Measurements from ENCODE around the gene TMEM235. TPM values are rescaled to one million over a fixed set of nuclear protein-coding genes. Genes with fewer than 3 reads are reported as not detected.

Gene TMEM235
- total RNA-seq, 6 experiments from 2014 or later: not detected

DNA sequence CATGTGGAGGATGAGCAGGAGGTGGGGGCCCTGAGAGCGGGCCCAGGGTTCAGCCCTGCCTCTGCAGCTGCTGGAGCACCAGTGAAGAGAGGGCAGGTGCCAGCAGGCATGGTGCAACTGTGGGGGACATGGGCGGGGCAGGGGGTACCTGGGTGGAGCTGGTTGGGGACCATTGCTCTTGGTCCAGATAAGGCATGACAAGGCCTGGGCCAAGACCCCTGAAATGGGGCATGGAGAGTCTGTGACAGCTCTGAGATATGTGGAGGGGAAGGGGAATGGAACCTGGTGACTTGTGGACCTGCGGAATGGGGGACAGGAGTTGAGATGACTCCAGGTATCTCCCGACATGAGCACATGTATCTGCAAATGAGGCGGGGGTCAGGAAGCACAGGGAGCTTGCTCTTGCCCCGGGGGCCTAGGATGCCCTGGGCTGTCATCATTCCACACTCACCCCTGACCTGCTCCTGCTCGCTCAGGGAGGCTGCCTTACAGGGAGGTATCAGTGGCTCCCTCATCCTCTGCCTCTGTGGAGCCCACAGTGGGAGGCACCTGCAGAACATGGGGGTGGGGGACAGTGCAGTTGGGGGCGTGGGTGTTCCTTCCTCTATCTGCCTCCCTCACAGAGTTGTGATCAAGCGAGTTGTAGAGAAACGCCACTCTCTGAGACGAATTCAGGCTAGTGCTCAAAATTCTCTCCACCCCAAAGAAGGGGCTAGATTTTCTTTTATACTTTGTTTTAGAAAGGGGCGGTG is 40.2 kb downstream of the TMEM235 start:
- Histone ChIP-seq H3K9me3 (no peaks in the 10 kb centered on the region), H3K36me3 (no peaks in the 10 kb centered on the region), H3K27me3 (no peaks in the 10 kb centered on the region), H3K27ac (no peak overlapping the region), H3K4me3 (no peak overlapping the region), H3K4me1 (peaks cover 0 to 20% (median 0%) of the 10 kb centered on the region in 4 donors)
- TF ChIP-seq POLR2A (IDR thresholded peaks at IDR 0.05): no peak
- TF ChIP-seq, protein P1, sequence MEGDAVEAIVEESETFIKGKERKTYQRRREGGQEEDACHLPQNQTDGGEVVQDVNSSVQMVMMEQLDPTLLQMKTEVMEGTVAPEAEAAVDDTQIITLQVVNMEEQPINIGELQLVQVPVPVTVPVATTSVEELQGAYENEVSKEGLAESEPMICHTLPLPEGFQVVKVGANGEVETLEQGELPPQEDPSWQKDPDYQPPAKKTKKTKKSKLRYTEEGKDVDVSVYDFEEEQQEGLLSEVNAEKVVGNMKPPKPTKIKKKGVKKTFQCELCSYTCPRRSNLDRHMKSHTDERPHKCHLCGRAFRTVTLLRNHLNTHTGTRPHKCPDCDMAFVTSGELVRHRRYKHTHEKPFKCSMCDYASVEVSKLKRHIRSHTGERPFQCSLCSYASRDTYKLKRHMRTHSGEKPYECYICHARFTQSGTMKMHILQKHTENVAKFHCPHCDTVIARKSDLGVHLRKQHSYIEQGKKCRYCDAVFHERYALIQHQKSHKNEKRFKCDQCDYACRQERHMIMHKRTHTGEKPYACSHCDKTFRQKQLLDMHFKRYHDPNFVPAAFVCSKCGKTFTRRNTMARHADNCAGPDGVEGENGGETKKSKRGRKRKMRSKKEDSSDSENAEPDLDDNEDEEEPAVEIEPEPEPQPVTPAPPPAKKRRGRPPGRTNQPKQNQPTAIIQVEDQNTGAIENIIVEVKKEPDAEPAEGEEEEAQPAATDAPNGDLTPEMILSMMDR (IDR thresholded peaks at IDR 0.05): no peak
- 37% methylated on average over 8 of the region's 12 CpGs for WGBS (ENCODE audit: insufficient coverage, low coverage, low lambda C conversion rate, missing lambda C conversion rate)
- no peak for ATAC-seq
- DNase-seq: no peak
- intact Hi-C loops (cut with DNase I): no loop called here

DNA sequence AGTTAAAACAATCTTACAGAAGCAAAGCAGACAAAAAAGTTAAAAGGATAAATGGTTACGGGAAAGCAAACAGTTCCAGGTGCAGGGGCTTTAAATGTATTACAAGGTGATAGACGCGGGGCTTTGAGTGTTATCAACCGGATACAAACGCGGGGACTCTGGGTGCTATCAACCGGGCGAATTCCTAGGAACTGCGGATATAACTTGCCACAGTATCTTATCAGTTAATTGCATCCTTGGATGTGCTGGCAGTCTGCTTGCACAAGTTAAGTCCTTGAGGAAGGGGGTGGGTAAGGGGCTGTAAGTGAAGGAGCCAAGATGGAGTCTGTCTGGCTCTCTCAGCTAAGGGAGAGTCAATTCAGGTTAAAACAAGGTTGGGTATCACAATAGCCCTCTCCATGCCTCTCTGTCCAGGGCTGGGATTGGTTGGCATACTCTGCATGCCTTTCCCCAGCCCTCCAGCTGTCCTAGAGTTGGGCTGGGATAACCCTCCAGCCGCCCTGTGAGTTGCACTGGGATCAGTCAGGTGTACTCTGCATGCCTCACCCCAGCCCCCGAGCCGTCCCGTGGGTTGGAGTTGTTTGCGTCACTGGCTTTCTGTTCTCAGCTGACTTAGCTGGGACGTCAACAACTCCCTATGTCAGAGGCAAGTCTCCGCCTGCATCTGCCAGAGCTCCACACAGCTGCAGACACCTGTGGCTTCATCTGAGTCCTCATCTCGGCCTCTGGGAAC is 40.9 kb downstream of the TMEM235 start:
- Histone ChIP-seq H3K4me1 (peaks cover 0 to 20% (median 0%) of the 10 kb centered on the region in 4 donors), H3K27me3 (no peaks in the 10 kb centered on the region), H3K27ac (no peak overlapping the region), H3K9me3 (no peaks in the 10 kb centered on the region), H3K36me3 (no peaks in the 10 kb centered on the region), H3K4me3 (no peak overlapping the region)
- peak; percentile 52 to 73 (median 62) for DNase-seq
- peak; percentile 53 to 82 (median 68) for ATAC-seq
- WGBS (ENCODE audit: insufficient coverage, low coverage, low lambda C conversion rate, missing lambda C conversion rate): 6% methylated on average over 11 of the region's 17 CpGs
- TF ChIP-seq POLR2A (IDR thresholded peaks at IDR 0.05): no peak
- TF ChIP-seq, protein P1 (IDR thresholded peaks at IDR 0.05): no peak
- intact Hi-C loops (cut with DNase I): no loop called here

DNA sequence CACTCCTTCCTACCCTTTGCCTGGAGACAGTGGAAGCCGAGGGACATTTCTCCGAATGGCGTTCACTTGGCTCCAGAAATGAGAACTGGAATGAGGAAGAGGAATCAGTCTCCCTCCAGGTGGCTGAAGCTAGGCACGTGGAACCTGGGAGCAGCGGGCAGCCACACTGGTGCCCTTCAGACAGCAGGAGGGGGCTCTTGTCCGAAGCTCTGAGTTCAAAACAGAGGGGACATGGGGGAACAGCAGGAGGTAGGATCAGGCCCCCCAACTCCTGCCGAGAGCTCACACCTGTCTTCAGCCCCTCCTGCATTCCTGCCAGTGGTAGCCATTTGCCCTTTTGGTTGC is 41.5 kb downstream of the TMEM235 start:
- no peak overlapping the region for H3K27ac ChIP-seq
- H3K27me3 ChIP-seq: no peaks in the 10 kb centered on the region
- ATAC-seq (no peak), DNase-seq (no peak)
- no peaks in the 10 kb centered on the region for H3K9me3 ChIP-seq
- H3K36me3 ChIP-seq: no peaks in the 10 kb centered on the region
- no peak overlapping the region for H3K4me3 ChIP-seq
- 33% methylated on average over 3 of the region's 7 CpGs for WGBS (ENCODE audit: insufficient coverage, low coverage, low lambda C conversion rate, missing lambda C conversion rate)
- TF ChIP-seq, protein P1 (IDR thresholded peaks at IDR 0.05): no peak
- TF ChIP-seq POLR2A (IDR thresholded peaks at IDR 0.05): no peak
- intact Hi-C loops (cut with DNase I): no loop called here
- H3K4me1 ChIP-seq: peaks cover 0 to 20% (median 0%) of the 10 kb centered on the region in 4 donors

DNA sequence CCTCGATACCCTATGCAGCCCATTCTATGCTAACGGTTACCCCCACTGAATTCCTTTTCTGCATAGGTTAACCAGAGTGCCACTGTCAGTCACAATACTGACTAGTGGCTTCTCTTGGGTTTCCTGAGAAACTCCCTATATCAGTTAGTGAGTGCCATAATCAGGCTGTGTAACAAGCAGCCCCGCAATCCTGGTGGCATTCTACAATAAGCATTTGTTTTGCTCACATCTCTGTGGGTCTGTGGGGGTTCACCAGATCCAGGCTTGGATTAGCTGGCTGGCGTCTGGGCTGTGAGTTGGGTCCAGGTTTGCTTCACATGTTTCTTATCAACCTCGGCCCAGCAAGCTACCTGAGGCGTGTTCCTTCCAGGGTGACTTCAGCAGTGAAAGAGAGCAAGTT is 42.4 kb downstream of the TMEM235 start:
- no peak overlapping the region for H3K4me3 ChIP-seq
- H3K36me3 ChIP-seq: no peaks in the 10 kb centered on the region
- WGBS (ENCODE audit: insufficient coverage, low coverage, low lambda C conversion rate, missing lambda C conversion rate): 90% methylated on average over 3 of the region's 6 CpGs
- TF ChIP-seq, protein P1 (IDR thresholded peaks at IDR 0.05): no peak
- no peak for TF ChIP-seq POLR2A (IDR thresholded peaks at IDR 0.05)
- no peak for ATAC-seq
- intact Hi-C loops (cut with DNase I): no loop called here
- H3K27ac ChIP-seq: no peak overlapping the region
- no peak for DNase-seq
- H3K27me3 ChIP-seq: no peaks in the 10 kb centered on the region
- H3K4me1 ChIP-seq: peaks cover 0 to 15% (median 0%) of the 10 kb centered on the region in 4 donors
- H3K9me3 ChIP-seq: no peaks in the 10 kb centered on the region
